Measurements from ENCODE around the gene CFTR.

DNA sequence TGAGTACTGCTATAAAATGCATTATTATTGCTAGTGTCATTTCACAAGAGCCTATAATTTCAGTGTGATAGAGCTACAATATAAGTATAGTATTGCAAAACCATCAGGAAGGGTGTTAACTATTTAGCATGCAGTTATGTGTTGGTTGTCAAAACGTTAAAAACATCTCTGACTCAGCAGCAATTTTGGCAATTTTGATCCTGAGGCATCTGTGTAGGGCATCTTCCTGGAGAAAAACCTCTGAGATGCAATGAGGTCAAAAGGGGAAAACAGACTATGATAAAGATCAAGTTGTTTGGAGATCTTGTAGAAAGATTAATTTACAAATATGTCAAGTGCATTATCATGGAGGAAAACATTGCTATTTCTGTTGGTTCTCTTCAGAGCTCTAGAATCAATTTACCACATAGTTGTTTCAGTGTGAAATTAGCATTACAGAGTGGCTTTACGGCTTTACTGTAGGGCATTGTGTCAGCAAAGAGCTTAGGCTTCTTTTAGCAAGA lies 5.3 kb downstream of the CFTR start:
- TF ChIP-seq POLR2AphosphoS5 (IDR thresholded peaks at IDR 0.05; ENCODE audit: low read depth, low read length) (no peak), REST (IDR thresholded peaks at IDR 0.05; ENCODE audit: insufficient read depth in 1 of 2, low read depth in 2 of 2, low read length in 1 of 2) (no peak), TCF7L2 (IDR thresholded peaks at IDR 0.05; ENCODE audit: low read depth, low read length) (no peak), SIN3A (IDR thresholded peaks at IDR 0.05; ENCODE audit: borderline replicate concordance, insufficient read depth, low read depth, low read length) (no peak)
- TF ChIP-seq, protein P1, sequence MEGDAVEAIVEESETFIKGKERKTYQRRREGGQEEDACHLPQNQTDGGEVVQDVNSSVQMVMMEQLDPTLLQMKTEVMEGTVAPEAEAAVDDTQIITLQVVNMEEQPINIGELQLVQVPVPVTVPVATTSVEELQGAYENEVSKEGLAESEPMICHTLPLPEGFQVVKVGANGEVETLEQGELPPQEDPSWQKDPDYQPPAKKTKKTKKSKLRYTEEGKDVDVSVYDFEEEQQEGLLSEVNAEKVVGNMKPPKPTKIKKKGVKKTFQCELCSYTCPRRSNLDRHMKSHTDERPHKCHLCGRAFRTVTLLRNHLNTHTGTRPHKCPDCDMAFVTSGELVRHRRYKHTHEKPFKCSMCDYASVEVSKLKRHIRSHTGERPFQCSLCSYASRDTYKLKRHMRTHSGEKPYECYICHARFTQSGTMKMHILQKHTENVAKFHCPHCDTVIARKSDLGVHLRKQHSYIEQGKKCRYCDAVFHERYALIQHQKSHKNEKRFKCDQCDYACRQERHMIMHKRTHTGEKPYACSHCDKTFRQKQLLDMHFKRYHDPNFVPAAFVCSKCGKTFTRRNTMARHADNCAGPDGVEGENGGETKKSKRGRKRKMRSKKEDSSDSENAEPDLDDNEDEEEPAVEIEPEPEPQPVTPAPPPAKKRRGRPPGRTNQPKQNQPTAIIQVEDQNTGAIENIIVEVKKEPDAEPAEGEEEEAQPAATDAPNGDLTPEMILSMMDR (IDR thresholded peaks at IDR 0.05) = no peak
